ENCODE data around the gene SETBP1.

The SETBP1 gene

GRCh38 chr18:44876755-44877154, 196.1 kb downstream of the SETBP1 start:
- Histone ChIP-seq H3K4me3 (ENCODE audit: low read length) (no peak overlapping the region), H4K20me1 (ENCODE audit: control insufficient read depth, insufficient read depth, low read depth, low read length) (no peaks in the 10 kb centered on the region), H3K4me2 (ENCODE audit: low read length) (no peak overlapping the region), H3K9me3 (ENCODE audit: control insufficient read depth, insufficient read depth, low read length) (no peaks in the 10 kb centered on the region), H3K4me1 (ENCODE audit: control insufficient read depth, low read length) (peaks cover 15% of the 10 kb centered on the region), H3K79me2 (ENCODE audit: control insufficient read depth, low read length) (no peaks in the 10 kb centered on the region), H3K27ac (ENCODE audit: low read depth, low read length) (no peak overlapping the region), H3F3A (ENCODE audit: control insufficient read depth, insufficient read depth) (no peaks in the 10 kb centered on the region), H3K36me3 (ENCODE audit: control insufficient read depth, low read length) (peaks cover 6% of the 10 kb centered on the region), H3K9me2 (replicated peaks; ENCODE audit: control insufficient read depth, low read length) (no peaks in the 10 kb centered on the region), H3K27me3 (ENCODE audit: control insufficient read depth, low read length) (no peaks in the 10 kb centered on the region)
- TF ChIP-seq CTCF (IDR thresholded peaks at IDR 0.05; ENCODE audit: low read depth, low read length, poor library complexity, severe bottlenecking) = no peak
- TF ChIP-seq EZH2phosphoT487 (IDR thresholded peaks at IDR 0.05; ENCODE audit: borderline replicate concordance, low read length) = no peak

- H4K20me1 ChIP-seq (ENCODE audit: control insufficient read depth, insufficient read depth, low read depth, low read length) = no peaks in the 10 kb centered on the region
- no peak overlapping the region for H3K4me3 ChIP-seq (ENCODE audit: low read length)
- H3F3A ChIP-seq (ENCODE audit: control insufficient read depth, insufficient read depth) = no peaks in the 10 kb centered on the region
- H3K9me2 ChIP-seq (replicated peaks; ENCODE audit: control insufficient read depth, low read length) = no peaks in the 10 kb centered on the region
- no peak for TF ChIP-seq CTCF (IDR thresholded peaks at IDR 0.05; ENCODE audit: low read depth, low read length, poor library complexity, severe bottlenecking)
- no peak for TF ChIP-seq EZH2phosphoT487 (IDR thresholded peaks at IDR 0.05; ENCODE audit: borderline replicate concordance, low read length)
- no peak overlapping the region for H3K4me2 ChIP-seq (ENCODE audit: low read length)
- H3K27ac ChIP-seq (ENCODE audit: low read depth, low read length) = no peak overlapping the region
- H3K79me2 ChIP-seq (ENCODE audit: control insufficient read depth, low read length) = no peaks in the 10 kb centered on the region
- H3K27me3 ChIP-seq (ENCODE audit: control insufficient read depth, low read length) = no peaks in the 10 kb centered on the region
- no peaks in the 10 kb centered on the region for H3K9me3 ChIP-seq (ENCODE audit: control insufficient read depth, insufficient read depth, low read length)
- H3K4me1 ChIP-seq (ENCODE audit: control insufficient read depth, low read length) = peaks cover 15% of the 10 kb centered on the region
- no peaks in the 10 kb centered on the region for H3K36me3 ChIP-seq (ENCODE audit: control insufficient read depth, low read length)
Measured at GRCh38 chr18:44878335-44878734, 197.6 kb downstream of the SETBP1 start.

GRCh38 chr18:44880170-44880569, 199.5 kb downstream of the SETBP1 start:
- Histone ChIP-seq H3K4me3 (ENCODE audit: low read length) (no peak overlapping the region), H4K20me1 (ENCODE audit: control insufficient read depth, insufficient read depth, low read depth, low read length) (no peaks in the 10 kb centered on the region), H3K27ac (ENCODE audit: low read depth, low read length) (no peak overlapping the region), H3K4me2 (ENCODE audit: low read length) (no peak overlapping the region), H3F3A (ENCODE audit: control insufficient read depth, insufficient read depth) (no peaks in the 10 kb centered on the region), H3K9me3 (ENCODE audit: control insufficient read depth, insufficient read depth, low read length) (no peaks in the 10 kb centered on the region), H3K79me2 (ENCODE audit: control insufficient read depth, low read length) (no peaks in the 10 kb centered on the region), H3K36me3 (ENCODE audit: control insufficient read depth, low read length) (no peaks in the 10 kb centered on the region), H3K9me2 (replicated peaks; ENCODE audit: control insufficient read depth, low read length) (no peaks in the 10 kb centered on the region), H3K4me1 (ENCODE audit: control insufficient read depth, low read length) (peaks cover 15% of the 10 kb centered on the region), H3K27me3 (ENCODE audit: control insufficient read depth, low read length) (no peaks in the 10 kb centered on the region)
- TF ChIP-seq CTCF (IDR thresholded peaks at IDR 0.05; ENCODE audit: low read depth, low read length, poor library complexity, severe bottlenecking) = no peak
- TF ChIP-seq EZH2phosphoT487 (IDR thresholded peaks at IDR 0.05; ENCODE audit: borderline replicate concordance, low read length) = no peak
